DMS 273 treated with DMSO at 0.1 percent for 48 hours (cell line): ENCODE data around the gene PDE1C.
"Not testable (repeated sequence)": the region's sequence is repeated elsewhere in the genome, so short reads cannot be mapped to it uniquely, and the experiment has no call there.

Experiments
- DNase-seq: peaks from one replicate; lab custom pipeline; 2025; lab: John Stamatoyannopoulos, UW

PDE1C gene

DNA sequence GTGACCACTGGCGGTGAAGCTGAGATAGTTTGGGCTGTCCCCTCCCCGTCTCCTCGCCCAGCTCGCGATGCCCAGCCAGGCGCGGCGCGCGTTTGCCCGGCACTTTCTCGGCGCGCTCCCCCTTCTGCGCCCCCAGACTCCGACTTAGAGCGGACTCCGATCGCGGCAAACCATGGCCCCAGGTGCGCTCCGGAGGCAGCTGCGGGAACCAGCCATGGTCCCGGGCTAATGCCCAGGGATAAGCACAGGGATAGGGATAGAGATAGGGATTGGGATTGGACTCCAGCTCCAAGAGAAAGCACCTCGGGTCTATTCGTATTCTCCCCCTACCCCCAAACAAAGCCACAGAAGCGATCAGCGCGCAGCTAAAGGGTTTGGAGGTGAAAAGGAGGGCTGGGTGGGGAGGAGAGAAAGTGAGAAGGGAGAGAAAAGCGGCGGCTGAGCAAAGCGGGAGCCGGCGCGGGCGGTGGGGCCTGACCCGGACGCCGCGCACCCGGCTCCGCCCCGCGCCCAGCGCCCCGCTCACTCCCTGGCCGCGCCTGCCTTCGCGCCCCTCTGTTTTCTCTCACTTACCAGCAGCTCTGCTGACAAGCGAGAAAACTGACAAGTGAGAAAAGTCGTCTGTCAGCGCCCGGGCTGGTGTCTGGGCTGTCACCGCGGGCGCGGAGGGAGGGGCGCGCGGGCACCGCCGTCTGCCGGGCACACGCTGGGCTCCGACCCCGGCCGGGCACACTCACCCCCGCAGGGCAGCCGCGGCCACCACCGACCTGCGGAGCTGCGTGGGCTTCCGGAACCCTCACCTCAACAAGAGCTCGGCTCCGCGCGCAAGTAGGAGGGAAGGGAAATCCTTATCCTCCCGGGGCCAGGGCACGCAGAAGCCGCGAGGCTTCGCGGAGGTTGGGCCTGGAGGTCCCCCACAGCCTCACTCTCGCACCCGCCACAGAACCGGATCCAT is at the start of gene PDE1C:
TSS of gene PDE1C (minus strand) at position 2 of the 955 bp plus-strand sequence.
- DNase-seq, result no peak

DNA sequence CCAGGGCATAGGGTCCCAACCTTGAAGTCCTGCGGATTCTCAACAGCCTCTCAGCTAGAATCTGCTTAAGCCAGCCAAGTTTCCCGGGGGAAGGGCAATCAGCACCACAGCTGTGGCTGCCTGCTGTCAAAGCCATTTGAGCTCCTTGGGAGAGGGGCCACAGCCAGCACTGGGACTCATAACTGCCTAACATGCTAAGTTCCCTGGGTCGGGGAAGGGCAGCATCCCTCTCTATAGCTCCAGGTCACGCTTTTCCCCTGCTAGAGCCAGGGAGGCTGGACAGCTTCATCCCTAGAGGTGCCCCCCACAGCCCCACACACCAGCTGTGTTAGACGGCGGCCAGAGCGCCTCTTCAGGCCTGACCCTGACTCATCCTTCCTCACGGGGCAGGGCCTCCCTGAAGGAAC is 49.6 kb upstream of the PDE1C start:
- peak; percentile 82 for DNase-seq

DNA sequence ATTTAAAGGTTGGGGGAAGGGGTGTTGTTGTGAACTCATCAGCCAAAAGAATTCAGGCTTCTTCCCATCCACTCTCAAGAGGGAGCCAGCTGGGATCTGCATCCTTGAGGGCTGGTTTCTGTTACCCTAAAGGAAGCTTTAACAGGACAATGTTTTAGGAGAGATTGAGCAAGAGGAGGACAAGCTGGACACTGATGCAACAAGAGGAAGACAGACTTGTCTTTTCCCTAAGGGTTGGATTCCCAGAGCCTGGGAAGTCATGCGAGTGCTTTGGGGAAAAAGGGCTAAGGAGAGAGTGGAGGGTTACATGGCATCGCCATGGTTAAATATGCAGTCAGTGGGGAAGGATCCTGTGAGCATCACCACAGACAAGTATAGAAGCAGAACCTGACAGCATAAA is 47.6 kb upstream of the PDE1C start:
- DNase-seq, result no peak

DNA sequence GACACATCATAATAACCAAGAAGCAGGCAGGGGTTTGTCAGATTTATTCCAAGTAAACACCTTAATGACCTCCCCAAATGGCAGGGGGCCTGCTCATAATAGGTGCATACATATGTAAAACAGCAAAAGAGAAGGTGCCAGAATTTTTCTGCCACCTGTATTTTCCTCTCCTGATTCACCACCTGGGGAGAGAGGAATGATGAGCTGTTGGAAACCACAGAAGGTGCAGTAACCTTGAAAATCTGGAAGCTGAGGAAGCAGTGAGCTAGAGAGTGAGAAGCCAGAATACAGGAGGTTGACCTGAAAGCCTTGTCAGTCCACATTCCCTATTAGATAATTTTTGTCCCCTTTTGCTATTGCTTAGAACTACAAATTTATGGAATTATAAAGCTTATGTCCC is 46.2 kb upstream of the PDE1C start:
- DNase-seq, result no peak

DNA sequence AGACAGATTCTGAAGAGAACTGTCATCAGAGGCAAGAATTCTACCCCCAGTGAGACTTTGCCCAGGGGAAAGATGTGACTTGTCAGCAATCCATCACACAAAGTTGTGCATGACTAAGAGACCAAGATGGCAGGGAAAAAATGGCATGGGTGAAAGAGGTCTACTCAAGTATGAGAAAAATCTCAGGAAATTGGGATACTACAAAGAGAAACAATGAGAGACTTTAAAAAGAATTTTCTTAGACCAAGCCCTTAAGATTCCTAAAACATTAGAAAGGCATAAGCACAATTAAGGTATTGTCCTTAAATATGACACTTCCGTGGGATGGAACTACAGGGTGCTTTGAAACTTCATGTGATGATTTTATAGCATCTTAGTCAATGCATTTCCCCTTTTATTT is 45.6 kb upstream of the PDE1C start:
- DNase-seq, result no peak

DNA sequence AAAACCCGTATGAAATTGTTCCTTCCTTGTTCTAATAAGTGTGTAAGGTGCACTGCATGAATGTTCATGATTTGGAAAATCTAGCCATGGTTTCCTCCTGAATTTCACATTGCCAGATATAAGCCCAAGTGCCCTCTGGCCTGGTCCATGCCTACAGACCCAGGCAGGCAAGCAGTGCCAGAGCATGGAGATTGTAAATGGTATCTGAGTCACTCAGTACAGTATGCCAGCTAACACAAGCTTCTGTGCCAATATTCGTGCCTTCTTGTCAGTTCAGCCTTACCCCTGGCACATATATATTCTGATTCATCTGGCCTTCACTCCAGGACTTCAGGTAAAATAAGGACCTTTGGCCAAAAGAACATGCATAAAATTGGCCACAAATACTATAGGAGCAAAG is 38.4 kb upstream of the PDE1C start:
- DNase-seq, result no peak

DNA sequence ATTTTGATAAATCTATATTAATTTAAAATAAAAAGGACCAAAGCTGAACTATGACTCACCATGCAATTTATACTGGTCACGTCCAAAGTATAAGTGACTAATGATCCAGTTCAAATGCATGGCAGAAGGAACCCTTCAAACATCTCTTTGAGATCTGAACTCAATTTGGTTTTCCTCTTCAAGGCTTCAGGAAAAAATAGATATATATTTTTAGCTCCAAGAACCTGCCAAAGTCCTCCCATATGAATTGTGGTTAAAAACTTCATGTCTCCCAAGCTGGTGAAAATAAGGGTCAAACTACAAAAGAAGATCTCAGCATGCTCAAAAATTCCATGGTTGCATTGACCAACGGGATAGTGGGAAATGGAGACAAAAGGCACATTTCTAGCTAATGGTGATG is 34.6 kb upstream of the PDE1C start:
- DNase-seq, result no peak

DNA sequence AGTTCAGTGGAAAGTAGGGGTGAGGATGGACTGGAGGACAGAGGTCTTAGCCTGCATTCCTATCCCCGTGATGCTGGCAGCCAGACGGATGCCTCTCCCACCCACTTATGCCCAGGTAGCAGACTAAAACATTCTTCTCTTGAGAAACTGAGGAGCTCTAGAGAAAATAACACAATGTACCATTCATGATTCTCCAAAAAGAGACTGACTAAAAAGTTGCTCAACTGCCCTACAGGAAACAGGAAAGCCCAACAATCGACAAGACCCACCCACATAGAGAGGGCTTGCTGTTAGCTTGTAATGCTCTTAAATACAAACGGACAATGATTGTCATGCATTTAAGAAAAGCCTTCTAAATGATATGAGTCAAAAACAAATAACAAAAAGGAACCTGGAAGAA is 33.2 kb upstream of the PDE1C start:
- no peak for DNase-seq

DNA sequence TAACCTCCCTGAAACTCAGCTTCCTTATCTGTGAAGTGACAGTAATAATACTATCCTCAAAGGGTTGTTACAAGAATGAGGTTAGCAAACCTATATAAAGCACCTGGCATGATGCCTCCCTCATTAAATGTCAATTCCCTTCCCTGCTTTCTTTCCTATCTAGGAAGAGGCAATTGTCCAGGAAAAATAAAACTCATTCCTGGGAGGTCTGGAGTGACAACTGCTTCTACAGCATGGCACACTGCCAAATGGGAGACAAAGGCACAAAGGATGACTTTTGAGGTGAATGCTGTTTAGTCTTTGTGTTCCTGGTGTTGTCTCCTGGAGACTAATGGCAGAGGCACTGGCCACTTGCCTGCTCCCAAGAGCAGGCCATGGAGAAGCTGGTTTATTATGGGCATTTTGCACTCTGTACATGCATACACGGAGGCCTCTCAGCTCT is 32.2 kb upstream of the PDE1C start:
- DNase-seq, result no peak

DNA sequence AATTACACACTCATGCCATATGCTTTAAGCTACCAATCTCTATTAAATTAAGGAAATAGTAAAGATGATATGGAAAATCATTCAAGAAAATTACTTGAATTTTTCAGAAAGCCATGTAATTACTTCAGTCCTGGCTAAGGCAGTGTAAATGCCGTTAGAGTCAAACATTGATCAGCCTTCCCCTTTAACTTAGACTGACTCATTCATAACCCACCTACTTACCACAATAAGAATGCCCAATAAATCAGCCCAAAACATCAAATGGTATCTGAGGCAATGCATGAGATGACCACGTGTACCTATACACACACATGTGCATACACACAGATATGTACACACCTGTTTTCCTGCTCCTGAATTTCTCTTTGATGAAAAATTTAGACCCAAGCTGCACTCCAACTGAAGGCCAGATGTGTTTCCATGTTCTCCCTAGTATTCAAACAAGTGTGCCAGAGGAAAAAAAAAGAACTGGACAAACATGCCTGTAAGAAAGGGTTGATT is 30.2 kb upstream of the PDE1C start:
- no peak for DNase-seq

DNA sequence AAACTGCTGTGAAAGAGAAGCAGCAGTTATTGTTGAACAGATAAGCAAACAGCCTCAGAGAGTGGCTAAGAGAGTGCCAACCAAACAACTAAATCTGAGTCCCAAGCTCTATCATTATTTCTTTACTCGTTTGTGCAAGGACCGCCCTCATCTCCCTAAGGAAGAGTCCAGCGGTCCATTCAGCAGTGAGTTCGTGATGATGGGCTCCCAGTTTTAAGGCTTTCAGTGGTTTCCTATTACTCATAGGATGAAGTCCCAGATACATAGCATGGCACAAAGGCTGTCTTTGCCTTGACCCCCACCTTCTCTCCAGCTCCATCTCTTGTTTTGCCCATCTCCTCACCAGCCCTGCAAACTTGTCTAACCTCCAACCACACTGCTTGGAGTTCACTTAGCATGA is 24.3 kb upstream of the PDE1C start:
- DNase-seq, result no peak

DNA sequence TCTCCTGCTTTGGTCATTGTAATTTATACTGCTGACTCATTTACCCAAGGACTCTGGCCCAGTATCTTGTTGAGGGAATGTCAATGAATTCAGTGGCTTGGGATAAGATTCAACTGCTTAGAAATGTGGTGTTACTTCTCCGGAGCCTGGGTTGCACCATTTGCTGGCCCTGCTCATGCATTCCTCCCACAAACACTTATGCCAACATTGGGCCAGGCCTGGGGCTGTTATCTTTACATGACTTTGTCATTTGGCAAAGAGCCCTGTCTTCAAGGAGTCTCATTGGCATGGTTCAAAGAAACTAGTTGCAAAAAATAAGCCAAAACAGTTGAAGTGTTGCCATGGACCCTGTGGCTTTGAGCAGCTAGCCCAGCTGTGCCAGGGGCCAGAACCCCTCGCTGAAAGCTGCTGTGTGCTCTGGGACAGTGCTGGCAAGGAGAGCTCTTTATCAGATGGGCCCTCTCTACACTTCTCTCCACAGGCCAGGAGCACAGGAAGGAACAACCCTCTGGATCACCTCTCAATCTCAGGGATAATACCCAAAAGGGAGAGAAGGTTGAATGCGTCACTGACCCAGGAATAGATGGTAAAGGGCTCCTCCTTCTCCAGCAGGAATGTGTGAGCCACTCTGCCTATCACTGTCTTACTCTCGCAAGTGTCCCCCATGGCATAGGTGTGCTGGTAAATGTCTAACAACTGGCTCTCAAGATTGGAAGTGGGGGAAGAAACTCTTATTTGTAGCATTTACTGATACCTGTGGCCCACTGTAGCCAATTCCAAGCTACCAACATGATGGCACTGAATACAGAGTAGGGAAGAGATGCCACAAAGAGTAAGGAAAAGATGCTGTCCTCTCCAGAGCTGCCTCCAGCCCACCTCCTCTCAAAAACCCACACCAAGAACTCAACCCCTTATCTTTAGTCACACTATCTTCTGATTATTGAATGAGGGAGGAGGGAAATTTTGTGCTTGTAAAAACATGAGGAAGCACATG is 23.5 kb upstream of the PDE1C start:
- peak; percentile 75 for DNase-seq

DNA sequence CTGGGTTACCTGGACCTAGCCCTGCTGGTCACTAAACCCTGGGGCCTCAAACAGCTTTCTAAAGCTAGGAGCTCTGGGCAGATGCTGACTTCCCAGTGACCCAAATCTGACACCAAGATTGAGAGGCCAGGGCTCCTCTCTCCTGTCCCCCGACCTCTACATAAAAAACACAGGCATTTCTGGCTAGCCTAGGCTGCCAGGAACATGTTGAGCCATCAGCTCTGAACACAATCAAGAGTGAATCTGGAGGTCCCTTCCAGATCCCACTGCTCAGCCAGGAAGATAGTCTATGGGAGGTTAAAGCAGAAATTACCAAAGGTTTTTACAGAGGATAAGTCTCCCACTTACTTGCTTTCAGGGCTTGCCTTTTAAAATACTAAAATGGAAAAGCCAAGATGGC is 22.1 kb upstream of the PDE1C start:
- DNase-seq, result no peak

DNA sequence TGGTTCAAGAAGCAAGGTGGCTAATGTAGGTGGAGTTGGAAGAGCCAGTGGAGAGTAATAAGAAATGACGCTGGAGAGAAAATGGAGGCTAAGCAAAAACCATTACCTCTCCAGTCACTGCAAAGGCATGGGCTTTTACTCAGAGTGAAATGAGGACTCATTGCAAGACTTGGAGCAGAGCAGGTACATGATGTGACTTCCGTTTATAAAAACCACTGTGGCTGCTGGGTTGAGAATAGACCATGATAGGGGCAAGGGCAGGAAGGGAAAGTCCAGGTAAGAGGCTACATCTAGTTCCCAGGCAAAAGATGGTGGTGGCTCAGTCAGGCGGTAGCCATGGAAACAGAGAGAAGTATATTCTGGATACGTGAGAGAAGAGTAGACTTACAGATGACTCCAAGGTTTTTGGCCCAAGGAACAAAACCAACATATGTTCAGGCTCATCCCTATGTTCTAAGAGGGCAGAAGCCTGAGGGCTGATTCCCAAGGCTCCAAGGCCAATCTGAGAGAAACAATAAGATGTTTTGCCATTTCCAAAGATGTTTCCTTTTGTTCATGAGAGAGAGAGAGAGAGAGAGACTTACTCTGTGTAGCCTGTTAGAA is 21.5 kb upstream of the PDE1C start:
- no peak for DNase-seq

DNA sequence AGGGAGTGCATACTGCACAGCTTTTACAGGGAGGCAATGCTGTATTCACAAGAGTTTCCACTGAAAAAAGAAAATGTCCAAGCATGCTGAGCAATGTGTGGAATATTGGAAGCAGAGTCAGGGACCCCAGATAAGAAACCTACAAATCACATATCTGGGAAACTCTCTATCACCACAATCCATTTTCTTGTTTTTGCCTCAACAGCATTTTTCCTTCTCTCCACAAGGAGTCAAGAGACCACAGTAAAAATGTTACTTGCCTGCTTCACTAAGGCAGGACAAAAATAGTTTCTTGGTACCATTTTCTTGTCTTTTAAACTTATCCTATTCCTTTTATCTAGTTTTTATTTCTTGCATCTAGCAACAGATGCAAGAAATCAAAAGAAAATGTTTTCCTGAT is 19.5 kb upstream of the PDE1C start:
- no peak for DNase-seq

DNA sequence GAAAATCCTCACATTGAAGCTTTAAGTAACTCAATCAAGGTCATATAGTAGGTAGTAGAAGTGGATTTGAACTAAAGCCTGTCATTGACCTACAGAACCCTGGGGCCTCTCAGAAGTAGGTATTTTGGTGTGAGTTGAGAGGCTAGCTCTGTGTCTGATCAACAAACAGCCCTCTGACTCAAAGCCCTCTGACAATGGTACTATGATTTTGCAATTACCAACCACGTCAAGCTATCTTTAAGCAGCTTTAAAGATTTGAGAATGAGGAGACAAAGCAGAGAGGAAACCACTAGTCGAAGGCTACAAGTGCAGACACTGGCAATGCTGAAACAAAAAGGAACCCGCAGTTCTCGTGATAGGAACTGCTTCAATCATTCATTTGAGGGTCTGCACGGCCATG is 19.0 kb upstream of the PDE1C start:
- DNase-seq, result no peak

DNA sequence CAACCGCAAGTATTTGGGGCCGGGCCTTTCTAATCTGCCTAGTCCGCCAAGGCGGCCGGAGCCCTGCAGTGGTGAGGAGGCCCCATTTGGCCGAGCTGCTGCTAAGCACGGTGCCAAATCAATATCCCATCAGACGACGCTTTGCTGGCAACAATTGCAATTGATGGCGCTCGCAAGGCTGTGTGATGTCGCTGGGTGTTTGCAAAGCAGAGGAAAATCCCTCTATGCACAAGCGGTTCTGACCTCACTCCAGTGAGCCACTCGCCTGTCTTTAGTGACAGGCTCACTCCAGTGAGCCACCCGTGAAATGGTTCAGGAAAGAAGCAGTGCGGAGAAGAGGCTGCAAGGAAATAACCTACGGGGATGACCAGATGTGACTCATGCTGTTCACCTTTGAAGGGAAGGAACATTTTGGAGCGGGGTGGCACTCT is 18.3 kb upstream of the PDE1C start:
- no peak for DNase-seq

DNA sequence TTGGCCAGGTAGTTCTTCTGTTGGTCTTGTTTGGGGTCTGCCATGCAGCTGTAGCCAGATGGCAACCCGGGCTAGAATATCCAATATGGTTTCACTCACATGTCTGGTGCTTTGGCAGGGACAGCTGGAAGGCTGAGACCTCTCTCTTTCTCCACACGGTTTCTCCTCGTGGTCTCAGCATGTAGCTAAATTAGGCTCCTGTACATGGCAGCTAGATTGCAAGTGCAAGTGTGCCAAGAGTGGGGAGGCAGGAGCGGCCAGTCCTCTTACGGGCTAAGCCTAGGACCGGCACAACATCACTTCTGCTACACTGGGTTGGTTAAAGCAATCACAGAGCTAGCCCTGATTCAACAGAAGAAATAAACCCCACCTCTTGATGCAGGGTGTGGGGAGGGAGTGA is 9.3 kb upstream of the PDE1C start:
- DNase-seq, result peak; percentile 94

DNA sequence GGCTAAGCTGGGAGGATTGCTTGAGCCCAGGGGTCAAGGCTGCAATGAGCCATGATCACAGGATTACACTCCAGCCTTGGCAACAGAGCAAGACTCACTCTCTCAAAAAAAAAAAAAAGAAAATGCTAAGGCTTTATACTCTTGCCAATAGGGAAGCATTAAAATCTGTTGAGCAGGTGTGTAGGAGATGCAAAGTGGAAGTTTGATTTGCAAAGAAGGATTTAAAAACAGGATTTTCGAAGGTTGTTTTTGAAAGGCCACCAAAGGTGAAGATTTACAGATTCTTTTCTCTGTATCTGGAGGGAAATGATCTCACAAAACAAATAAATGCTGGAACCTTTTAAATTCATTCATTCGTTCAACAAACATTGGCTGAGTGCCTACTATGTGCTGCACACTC is 8.6 kb upstream of the PDE1C start:
- no peak for DNase-seq

DNA sequence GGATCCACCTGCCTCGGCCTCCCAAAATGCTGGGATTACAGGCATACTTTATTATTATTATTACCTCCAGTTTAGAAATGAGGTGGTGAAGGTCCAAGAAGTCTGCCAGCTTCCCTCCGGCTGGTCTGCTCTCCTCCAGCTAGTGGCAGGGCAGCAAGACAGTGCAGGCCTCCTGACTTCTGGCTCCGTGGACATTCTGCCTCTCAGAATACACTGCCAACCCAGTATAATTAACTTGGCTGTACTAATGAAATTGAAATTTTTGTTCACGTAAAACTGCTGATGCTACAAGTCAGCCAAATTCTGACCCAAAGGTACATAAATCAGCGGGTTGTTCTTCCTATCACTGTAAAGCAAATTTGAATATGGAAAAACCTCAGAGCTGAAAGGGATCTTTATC is 7.6 kb upstream of the PDE1C start:
- DNase-seq, result no peak

DNA sequence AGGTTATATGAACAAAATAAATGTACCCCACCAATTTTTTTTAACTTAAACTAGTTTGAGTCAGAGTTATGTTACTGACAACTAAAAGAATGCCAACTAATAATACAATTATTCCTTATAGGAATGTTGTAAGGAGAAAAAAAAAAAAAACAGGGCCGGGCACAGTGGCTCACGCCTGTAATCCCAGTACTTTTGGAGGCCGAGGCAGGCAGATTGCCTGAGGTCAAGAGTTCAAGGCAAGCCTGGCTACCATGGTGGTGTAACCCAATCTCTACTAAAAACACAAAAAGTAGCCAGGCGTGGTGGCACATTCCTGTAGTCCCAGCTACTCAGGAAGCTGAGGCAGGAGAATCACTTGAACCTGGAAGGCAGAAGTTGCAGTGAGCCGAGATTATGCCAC is 6.6 kb upstream of the PDE1C start:
- not testable (repeated sequence) for DNase-seq

DNA sequence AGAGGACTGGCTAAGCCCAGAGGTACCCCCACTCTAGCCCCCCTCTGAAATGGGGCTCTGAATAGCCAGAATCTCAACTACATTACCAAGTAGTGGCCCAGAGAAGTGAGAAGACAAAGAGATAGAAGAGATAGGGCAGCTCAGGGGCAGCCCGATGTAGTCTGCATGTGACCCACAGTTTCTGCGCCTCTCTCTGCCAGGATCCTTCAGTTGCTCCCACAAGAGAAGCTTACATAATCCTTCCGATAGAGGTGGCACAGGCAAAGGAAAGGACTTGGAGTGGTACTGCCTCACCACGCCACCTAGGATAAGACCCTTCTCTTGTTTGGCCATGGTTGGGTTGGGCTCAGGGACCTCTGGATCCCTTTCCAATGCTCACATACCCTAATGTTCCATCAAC is 5.4 kb upstream of the PDE1C start:
- DNase-seq, result no peak
